ENCODE results near the gene TK2. TPM values are rescaled to one million over a fixed set of nuclear protein-coding genes. Genes with fewer than 3 reads are reported as not detected.
"Not testable (repeated sequence)": the region's sequence is repeated elsewhere in the genome, so short reads cannot be mapped to it uniquely, and the experiment has no call there.

TK2 gene
- total RNA-seq, 1 experiment from 2014 or later = 5.0 TPM

DNA sequence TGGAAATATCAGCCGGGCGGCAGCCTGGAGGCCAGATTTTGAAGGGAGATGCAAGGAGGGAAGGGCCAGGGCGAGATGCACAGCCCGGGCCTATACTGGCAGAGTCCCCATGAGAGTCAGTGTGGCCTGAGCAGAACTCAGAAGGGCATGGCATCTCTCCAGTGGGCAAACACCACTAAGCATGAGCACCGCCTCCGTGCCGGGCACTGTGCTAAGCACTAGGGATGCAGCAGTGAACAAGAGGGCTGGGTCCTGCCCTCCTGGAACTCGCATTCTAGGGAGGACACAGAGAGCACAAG lies 33.5 kb downstream of the TK2 start (continued):
- TF ChIP-seq, protein P1, sequence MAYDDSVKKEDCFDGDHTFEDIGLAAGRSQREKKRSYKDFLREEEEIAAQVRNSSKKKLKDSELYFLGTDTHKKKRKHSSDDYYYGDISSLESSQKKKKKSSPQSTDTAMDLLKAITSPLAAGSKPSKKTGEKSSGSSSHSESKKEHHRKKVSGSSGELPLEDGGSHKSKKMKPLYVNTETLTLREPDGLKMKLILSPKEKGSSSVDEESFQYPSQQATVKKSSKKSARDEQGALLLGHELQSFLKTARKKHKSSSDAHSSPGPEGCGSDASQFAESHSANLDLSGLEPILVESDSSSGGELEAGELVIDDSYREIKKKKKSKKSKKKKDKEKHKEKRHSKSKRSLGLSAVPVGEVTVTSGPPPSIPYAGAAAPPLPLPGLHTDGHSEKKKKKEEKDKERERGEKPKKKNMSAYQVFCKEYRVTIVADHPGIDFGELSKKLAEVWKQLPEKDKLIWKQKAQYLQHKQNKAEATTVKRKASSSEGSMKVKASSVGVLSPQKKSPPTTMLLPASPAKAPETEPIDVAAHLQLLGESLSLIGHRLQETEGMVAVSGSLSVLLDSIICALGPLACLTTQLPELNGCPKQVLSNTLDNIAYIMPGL (CRISPR knock-in tag; IDR thresholded peaks at IDR 0.05) = no peak
- TF ChIP-seq TEAD1 (CRISPR knock-in tag; IDR thresholded peaks at IDR 0.05) (no peak), ZNF232 (CRISPR knock-in tag; IDR thresholded peaks at IDR 0.05) (no peak)
- TF ChIP-seq, protein P2, sequence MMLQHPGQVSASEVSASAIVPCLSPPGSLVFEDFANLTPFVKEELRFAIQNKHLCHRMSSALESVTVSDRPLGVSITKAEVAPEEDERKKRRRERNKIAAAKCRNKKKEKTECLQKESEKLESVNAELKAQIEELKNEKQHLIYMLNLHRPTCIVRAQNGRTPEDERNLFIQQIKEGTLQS (CRISPR knock-in tag; conservative IDR thresholded peaks at IDR 0.05) = no peak
- TF ChIP-seq, protein P3, sequence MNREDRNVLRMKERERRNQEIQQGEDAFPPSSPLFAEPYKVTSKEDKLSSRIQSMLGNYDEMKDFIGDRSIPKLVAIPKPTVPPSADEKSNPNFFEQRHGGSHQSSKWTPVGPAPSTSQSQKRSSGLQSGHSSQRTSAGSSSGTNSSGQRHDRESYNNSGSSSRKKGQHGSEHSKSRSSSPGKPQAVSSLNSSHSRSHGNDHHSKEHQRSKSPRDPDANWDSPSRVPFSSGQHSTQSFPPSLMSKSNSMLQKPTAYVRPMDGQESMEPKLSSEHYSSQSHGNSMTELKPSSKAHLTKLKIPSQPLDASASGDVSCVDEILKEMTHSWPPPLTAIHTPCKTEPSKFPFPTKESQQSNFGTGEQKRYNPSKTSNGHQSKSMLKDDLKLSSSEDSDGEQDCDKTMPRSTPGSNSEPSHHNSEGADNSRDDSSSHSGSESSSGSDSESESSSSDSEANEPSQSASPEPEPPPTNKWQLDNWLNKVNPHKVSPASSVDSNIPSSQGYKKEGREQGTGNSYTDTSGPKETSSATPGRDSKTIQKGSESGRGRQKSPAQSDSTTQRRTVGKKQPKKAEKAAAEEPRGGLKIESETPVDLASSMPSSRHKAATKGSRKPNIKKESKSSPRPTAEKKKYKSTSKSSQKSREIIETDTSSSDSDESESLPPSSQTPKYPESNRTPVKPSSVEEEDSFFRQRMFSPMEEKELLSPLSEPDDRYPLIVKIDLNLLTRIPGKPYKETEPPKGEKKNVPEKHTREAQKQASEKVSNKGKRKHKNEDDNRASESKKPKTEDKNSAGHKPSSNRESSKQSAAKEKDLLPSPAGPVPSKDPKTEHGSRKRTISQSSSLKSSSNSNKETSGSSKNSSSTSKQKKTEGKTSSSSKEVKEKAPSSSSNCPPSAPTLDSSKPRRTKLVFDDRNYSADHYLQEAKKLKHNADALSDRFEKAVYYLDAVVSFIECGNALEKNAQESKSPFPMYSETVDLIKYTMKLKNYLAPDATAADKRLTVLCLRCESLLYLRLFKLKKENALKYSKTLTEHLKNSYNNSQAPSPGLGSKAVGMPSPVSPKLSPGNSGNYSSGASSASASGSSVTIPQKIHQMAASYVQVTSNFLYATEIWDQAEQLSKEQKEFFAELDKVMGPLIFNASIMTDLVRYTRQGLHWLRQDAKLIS (CRISPR knock-in tag; IDR thresholded peaks at IDR 0.05; ENCODE audit: borderline replicate concordance) = no peak
- TF ChIP-seq, protein P4, sequence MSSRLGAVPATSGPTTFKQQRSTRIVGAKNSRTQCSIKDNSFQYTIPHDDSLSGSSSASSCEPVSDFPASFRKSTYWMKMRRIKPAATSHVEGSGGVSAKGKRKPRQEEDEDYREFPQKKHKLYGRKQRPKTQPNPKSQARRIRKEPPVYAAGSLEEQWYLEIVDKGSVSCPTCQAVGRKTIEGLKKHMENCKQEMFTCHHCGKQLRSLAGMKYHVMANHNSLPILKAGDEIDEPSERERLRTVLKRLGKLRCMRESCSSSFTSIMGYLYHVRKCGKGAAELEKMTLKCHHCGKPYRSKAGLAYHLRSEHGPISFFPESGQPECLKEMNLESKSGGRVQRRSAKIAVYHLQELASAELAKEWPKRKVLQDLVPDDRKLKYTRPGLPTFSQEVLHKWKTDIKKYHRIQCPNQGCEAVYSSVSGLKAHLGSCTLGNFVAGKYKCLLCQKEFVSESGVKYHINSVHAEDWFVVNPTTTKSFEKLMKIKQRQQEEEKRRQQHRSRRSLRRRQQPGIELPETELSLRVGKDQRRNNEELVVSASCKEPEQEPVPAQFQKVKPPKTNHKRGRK (CRISPR knock-in tag; IDR thresholded peaks at IDR 0.05; ENCODE audit: borderline replicate concordance) = no peak
- TF ChIP-seq, protein P5, sequence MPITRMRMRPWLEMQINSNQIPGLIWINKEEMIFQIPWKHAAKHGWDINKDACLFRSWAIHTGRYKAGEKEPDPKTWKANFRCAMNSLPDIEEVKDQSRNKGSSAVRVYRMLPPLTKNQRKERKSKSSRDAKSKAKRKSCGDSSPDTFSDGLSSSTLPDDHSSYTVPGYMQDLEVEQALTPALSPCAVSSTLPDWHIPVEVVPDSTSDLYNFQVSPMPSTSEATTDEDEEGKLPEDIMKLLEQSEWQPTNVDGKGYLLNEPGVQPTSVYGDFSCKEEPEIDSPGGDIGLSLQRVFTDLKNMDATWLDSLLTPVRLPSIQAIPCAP (CRISPR knock-in tag; IDR thresholded peaks at IDR 0.05) = no peak

DNA sequence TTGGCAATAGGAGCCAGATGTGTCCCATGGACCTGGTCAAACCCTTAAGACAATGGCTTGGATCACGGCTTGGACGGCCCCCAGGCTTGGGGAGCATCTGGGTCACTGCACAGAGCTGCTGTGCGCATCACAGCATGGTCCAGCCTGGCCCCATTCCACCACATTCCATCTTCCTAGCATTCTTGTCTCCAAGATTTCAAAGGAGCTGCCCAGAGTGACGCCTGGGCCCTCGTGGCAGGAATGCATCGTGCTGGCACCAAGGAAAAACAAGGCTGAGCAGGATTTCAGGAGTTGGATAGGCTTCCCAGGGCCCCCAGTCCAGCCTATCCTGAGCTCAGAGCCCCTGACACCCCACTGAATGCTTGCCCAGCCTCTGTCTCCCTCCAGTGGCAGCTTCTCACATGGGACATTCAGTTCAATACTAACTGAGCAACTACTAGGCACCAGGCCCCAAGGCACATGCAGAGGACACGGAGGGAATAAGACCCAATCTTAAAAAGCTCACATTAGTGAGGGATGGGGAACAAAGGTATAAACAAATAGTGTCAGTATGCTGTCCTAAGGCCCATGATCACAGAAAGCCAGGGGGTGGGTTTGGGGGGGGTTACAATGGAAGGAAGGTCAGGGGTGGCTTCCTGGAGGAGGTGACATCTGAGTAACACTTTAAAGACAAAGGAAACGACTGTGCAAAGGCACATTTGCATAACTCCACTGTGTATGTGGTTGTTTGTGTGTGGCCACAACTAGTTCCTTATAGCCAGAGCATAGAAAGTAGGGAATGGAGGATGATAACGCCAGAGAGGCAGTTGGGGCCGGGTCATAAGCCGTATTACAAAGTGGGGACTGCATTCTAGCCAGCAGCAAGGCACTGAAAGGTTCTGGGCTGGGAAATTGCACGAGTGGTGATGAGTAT lies 34.1 kb downstream of the TK2 start:
- H3K4me1 Mint-ChIP-seq = peaks cover 44% of the 10 kb centered on the region
- no peak overlapping the region for H3K4me3 Mint-ChIP-seq
- POLR2A ChIA-PET = interaction anchor here (0.8 kb wide), 1 partner anchor 109 kb away, joined by 3 read pairs; no protein-coding TSS in a partner anchor
- H3K27me3 Mint-ChIP-seq (ENCODE audit: low read depth) = no peaks in the 10 kb centered on the region
- H3K27ac Mint-ChIP-seq = peak overlapping the region; percentile 76
- H3K36me3 Mint-ChIP-seq = peaks cover 11% of the 10 kb centered on the region
- peak; percentile 46 for ATAC-seq
- H3K9me3 Mint-ChIP-seq = peaks cover 4% of the 10 kb centered on the region; the same call in 1 of the 2 replicates
- TF ChIP-seq GTF2I (CRISPR knock-in tag; conservative IDR thresholded peaks at IDR 0.05) = peak; percentile 77; the same call in 1 of the 2 replicates
- TF ChIP-seq, protein P6, sequence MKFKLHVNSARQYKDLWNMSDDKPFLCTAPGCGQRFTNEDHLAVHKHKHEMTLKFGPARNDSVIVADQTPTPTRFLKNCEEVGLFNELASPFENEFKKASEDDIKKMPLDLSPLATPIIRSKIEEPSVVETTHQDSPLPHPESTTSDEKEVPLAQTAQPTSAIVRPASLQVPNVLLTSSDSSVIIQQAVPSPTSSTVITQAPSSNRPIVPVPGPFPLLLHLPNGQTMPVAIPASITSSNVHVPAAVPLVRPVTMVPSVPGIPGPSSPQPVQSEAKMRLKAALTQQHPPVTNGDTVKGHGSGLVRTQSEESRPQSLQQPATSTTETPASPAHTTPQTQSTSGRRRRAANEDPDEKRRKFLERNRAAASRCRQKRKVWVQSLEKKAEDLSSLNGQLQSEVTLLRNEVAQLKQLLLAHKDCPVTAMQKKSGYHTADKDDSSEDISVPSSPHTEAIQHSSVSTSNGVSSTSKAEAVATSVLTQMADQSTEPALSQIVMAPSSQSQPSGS (CRISPR knock-in tag; IDR thresholded peaks at IDR 0.05; ENCODE audit: borderline replicate concordance, low read depth) = no peak
- TF ChIP-seq, protein P7, sequence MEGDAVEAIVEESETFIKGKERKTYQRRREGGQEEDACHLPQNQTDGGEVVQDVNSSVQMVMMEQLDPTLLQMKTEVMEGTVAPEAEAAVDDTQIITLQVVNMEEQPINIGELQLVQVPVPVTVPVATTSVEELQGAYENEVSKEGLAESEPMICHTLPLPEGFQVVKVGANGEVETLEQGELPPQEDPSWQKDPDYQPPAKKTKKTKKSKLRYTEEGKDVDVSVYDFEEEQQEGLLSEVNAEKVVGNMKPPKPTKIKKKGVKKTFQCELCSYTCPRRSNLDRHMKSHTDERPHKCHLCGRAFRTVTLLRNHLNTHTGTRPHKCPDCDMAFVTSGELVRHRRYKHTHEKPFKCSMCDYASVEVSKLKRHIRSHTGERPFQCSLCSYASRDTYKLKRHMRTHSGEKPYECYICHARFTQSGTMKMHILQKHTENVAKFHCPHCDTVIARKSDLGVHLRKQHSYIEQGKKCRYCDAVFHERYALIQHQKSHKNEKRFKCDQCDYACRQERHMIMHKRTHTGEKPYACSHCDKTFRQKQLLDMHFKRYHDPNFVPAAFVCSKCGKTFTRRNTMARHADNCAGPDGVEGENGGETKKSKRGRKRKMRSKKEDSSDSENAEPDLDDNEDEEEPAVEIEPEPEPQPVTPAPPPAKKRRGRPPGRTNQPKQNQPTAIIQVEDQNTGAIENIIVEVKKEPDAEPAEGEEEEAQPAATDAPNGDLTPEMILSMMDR (IDR thresholded peaks at IDR 0.05) = 0 out of 2 replicates have a peak, but pooled peaks have one; percentile 17
- CTCF ChIA-PET = interaction anchor here (0.6 to 1.3 kb wide), 22 partner anchors 14 to 310 kb away, joined by 3 to 30 read pairs (median 4); partner anchors contain the start of gene CKLF
- peak; percentile 31 for DNase-seq (ENCODE audit: low spot score)

DNA sequence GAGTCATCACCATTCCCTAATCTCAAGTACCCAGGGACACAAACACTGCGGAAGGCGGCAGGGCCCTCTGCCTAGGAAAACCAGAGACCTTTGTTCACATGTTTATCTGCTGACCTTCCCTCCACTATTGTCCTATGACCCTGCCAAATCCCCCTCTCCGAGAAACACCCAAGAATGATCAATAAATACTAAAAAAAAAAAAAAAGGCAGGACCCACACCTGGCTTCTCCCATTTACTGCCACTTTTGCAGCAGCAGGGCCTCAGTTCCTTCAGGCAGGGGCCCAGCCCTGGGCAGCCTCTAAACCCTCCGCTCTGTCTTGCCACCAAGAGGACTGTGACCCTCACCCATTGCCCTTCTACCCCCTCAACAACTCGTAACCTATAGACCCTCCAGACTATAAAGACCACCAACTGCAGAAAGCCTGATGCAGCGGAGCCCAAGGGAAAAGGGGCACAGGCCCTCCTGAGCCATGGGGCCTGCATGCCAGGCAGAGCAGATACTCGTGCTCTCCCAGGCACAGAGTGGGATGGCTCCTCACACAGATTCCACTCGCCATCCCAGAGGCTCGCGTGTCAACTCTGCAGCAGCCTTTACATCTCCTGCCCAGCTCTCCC lies 34.8 kb downstream of the TK2 start:
- Mint-ChIP-seq H3K36me3 (peaks cover 11% of the 10 kb centered on the region), H3K27ac (0 out of 2 replicates have a peak overlapping the region, but pooled peaks have one; percentile 27), H3K4me1 (peaks cover 47% of the 10 kb centered on the region)
- H3K27me3 Mint-ChIP-seq (ENCODE audit: low read depth); POLR2A ChIA-PET; ATAC-seq; H3K4me3 Mint-ChIP-seq; DNase-seq (ENCODE audit: low spot score); H3K9me3 Mint-ChIP-seq: not testable (repeated sequence)
- CTCF ChIA-PET = interaction anchor here (0.6 to 1.3 kb wide), 21 partner anchors 27 to 309 kb away, joined by 3 to 30 read pairs (median 4); partner anchors contain the start of gene CKLF

DNA sequence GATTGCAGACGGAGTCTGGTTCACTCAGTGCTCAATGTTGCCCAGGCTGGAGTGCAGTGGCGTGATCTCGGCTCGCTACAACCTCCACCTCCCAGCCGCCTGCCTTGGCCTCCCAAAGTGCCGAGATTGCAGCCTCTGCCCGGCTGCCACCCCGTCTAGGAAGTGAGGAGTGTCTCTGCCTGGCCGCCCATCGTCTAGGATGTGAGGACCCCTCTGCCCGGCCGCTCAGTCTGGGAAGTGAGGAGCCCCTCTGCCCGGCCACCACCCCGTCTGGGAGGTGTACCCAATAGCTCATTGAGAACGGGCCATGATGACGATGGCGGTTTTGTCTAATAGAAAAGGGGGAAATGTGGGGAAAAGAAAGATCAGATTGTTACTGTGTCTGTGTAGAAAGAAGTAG lies 35.5 kb downstream of the TK2 start:
- ATAC-seq; H3K4me3 Mint-ChIP-seq; H3K27me3 Mint-ChIP-seq (ENCODE audit: low read depth); H3K9me3 Mint-ChIP-seq; POLR2A ChIA-PET; DNase-seq (ENCODE audit: low spot score); H3K27ac Mint-ChIP-seq; CTCF ChIA-PET: not testable (repeated sequence)
- peaks cover 11% of the 10 kb centered on the region for H3K36me3 Mint-ChIP-seq
- peaks cover 47% of the 10 kb centered on the region for H3K4me1 Mint-ChIP-seq
